C1 segment of cervical spinal cord (tissue), 14 donors: ENCODE data around the gene KLF14.
"Not testable (repeated sequence)": the region's sequence is repeated elsewhere in the genome, so short reads cannot be mapped to it uniquely, and the experiment has no call there.

ENCODE experiments used
- DNase-seq, 14 donors: peaks; one replicate each; lab custom pipeline; 2025; lab: John Stamatoyannopoulos, UW

The KLF14 gene

DNA sequence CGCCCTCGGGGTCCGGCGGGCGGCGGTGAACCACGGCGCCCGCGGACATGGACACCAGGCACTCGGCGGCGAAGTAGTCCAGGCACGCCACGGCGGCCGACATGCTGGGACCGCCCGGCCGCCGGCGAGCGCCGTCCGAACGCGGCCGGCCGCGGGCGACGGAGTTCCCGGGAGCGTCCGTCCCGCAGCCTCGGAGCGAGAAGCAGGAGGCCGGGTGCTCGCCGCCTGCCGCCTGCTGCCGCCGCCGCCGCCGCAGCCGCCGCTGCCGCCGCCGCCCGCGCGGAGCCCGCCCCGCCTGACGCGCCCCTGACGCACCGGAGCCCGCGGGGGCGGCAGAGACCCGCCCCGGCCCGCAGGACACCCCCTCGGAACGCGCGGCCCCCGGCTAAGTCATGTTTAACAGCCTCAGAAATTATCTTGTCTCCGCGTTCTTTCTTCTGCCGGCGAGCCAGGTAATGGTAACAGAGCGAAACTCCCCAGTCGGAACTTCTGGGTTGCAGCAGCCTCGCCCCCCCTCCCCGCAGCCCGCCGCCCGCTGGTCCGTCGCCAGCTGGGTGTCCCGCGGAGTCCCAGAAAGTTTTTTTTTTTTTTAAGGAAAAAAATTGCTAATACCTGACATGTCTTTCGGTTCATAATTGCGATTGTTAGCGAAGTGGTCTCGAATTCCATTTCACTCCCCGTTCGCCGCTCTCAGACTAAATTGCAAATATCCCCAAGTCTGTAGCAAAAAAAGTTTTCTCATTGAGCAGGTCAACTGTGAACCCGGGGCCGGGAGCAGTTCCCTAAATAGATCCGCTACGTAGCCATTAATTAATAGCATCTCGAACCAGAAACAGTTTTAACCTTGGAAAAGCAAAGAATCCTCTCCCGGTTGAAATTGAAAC lies at the start of gene KLF14:
KLF14 (minus strand) TSS at position 277 of the 884 bp plus-strand sequence; CDS start at position 103, 174 bp downstream.
- no peak for DNase-seq

DNA sequence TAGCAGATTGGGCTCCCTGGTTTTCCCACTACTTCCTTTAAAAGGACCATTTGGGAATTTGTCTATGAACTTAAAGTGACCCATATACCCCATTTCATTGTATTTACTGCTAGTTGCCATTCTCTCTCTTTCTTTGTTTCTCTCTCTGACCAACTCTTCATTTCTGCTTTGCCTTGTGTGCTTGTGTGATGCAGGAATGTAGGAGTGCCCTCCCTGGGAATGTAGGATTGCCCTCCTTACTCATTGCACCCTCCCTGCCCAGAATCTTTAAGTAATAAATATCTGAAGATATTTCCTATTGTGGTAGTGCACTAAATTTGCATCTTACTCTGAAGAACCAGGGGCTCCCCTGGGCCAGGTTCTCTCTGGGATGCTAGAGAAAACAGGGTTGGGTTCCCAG lies 47.3 kb upstream of the KLF14 start:
- DNase-seq: no peak

DNA sequence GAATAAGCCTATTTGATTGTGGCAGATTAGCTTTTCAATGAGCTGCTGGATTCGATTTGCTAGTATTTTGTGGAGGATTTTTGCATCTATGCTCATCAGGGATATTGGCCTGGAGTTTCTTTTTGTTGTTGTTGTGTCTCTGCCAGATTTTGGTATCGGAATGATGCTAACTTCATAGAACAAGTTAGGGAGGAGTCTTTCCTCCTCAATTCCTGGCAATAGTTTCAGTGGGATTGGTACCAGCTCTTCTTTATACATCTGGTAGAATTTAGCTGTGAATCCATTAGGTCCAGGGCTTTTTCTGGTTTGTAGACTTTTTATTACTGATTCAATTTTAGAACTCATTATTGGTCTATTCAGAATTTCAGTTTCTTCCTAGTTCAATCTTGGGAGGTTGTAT lies 43.4 kb upstream of the KLF14 start:
- DNase-seq: no peak

- not testable (repeated sequence) for DNase-seq
These were observed 38.4 kb upstream of the KLF14 start for GRCh38 chr7:130772456-130772855.

DNA sequence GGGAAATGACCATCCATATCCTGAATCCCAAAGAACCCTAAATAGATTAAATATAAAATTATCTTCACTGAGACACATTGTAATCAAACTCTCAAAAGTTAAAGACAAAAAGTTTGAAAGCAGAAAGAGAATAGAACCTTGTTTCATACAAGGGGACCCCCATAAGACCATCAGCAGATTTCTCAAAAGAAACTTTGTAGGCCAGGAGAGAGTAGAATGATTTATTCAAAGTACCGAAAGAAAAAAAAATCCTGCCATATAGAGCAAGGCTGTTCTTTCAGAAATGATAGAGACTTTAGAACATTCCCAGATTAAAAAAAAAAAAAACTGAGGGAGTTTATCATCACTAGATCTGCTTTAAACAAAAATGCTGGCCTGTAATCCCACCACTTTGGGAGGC lies 34.8 kb upstream of the KLF14 start:
- no peak for DNase-seq

- DNase-seq: not testable (repeated sequence)
These were observed 30.6 kb upstream of the KLF14 start for GRCh38 chr7:130764569-130764968.

- peak in 1 of 14 donors; percentile 3 for DNase-seq
These were observed 24.5 kb upstream of the KLF14 start for GRCh38 chr7:130758429-130759056.

DNA sequence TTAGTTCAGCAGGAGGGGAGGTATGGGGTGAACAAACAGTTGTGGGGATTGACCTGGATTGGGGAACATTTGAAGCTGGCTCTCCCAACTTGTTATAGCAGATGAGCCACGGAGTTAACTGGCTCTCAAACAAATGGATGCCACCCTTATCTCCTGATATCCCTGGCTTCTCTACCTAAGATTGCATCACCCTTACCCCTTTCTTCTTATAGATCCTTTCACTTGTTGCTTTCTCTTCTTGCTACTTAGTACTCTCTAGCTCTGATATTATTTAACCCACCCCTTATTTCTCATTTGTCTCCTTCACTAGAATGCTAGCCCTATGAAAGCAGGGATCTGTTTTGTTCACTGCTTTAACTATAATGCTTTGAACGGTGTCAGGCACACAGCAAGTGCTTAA lies 22.3 kb upstream of the KLF14 start:
- DNase-seq: no peak

GRCh38 chr7:130752424-130752823 lies 18.4 kb upstream of the KLF14 start:
- DNase-seq: no peak

- DNase-seq: no peak
These were observed 16.7 kb upstream of the KLF14 start for GRCh38 chr7:130750755-130751154.

- no peak for DNase-seq
These were observed 14.8 kb upstream of the KLF14 start for GRCh38 chr7:130748531-130749389.

DNA sequence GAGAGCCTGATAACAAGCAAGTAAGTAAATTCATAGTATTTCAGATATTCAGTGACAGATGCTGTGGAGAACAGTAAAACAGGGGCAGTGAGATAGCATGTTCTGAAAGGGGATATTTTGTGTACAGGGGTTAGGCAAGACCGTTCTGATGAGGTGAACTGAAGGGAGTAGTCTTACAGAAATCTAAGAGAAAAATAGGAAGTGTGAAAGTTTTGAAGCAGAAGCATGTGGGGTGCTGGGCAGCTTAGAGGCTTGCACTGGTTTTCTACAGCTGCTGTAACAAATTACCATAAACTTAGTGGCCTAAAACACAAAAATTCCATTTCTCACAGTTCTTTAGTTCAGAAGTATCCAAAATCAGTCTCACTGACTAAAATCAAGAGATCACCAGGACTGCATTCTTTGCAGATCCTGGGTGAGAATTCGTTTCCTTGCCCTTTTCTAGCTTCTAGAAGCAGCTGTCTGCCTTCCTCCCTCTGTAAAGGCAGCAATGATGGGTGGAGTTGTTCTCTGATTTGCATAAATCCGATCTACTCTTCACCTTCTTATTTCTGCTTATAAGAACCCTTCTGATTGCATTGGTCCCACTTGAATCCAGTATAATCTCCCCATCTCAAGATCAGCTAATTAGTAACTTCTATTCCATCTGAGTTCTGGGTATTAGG lies 7.5 kb upstream of the KLF14 start:
- DNase-seq: no peak

DNA sequence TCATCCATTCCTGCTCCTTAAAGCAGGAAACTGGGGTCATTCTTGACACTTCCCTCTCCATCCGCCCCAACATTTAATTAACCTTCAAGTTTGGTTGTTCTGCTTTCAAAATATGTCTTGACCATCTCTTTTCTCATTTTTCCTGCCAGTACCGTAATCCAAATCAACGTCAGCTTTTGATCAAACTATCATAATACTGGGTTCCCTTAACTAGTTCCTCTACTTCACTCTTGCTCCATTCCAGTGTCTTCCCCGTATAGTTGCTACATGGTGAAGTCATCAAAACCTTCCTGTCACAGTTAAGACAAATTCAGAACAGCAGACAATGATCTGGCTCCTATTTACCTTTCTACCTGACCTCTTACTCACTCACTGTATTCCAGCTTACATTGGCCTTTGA lies 6.6 kb upstream of the KLF14 start:
- no peak for DNase-seq

DNA sequence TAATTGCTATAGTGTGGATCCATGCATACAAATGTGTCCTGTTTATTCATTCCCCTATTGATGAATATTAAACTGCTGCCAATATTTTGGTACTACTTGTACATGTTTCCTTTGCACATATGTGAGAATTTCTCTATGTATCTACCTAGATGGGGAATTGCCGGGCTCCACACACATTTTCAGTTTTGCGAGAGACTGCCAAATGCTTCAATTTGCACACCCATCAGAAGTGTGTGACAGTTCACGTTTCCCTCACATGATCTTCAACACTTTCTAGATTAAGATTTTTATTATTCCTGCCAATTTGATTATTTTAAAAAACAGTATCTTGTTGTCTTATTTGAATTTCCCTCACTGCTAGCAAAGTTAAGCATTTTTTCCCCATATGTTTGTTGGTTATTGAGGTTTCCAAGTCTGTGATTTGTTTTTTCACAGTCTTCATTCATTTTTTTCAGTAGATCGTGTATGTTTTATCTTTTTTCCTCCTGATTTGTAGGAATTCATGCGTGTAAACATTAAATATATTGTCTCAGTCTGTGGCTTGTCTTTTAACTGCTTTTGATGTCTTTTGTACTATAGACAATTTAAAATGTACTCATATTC lies 2.4 kb upstream of the KLF14 start:
- DNase-seq: no peak

DNA sequence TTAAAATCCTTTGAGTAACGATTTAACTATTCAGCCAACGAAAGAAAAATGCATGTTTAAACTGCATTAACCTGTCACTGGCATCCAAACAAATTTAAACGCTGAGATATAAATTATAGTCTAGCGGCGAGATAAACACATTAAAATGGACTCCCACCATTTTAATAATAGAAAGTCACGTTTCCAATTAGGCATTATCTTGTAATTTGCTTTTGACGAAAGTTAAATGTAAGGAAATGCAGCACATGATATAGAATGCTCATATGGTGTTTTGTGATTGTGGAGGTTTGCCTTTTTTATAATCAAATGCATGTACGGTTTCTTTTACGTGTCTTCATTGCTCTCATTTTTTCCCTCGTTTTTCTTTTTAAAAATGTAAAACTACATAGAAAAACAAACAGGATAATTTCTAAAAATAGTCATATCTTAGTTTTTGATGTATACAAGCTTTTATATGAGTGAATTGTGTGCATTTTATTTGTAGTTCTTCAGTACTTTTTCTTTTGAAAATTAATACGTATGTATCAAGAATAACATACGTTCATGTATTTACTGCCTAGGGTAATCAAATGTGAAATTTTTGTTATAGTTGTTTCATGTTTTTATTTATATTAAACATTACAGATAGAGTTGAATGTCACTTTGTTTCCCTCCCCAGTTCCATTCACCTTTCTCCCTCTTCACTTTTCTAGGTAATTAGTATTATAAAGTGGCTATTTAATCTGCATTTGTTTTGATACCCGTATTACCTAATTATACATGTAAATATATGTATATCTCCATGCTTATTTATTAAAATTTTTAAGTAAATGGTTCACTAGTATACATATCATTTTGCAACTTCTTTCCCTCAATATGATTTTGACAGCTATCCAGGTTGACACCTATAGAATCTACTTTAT lies 1.1 kb upstream of the KLF14 start:
- DNase-seq: no peak

DNA sequence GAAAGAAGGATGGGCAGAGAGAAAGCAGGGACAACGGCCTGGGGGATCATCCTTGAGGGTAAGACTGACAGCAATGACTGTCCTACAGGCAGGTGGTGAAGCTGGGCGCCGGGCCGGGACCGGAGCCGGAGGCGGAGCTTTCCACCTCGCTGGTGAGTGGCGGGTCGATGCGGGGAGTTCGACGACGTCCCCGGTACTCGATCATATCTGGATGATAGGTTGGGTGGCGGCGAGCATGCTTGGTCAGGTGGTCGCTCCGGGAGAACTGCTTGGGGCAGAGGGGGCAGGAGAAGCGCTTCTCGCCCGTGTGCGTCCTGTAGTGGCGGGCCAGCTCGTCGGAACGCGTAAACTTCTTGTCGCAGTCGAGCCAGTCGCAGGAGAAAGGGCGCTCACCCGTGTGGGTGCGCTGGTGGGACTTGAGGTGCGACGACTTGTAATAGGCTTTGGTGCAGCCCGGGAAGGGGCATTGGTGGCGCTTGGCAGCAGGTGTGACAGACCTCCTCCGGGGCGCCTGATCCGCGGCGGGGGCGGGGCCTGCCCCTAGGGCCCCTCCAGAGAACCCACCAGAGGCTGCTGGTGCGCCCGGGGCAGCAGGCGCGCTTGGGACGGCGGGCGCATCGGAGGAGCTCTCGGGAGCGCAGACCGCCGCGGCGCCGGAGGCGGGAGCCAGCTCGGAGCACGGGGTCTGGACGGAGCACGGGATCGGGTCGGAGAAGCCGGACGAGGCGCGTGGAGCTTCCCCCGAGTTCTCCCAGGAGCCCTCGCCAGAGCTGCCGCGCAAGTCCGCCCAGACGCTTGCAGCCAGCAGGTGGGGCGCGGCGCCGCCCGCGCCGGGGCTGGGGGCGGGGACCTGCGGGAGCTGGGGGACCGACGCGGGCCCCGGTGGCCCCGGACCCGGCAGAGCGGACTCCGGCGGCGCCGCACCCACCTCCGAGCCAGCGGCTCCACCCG lies 752 bp downstream of the KLF14 start:
- DNase-seq: no peak

GRCh38 chr7:130723784-130724183 lies 10.2 kb downstream of the KLF14 start:
- no peak for DNase-seq

DNA sequence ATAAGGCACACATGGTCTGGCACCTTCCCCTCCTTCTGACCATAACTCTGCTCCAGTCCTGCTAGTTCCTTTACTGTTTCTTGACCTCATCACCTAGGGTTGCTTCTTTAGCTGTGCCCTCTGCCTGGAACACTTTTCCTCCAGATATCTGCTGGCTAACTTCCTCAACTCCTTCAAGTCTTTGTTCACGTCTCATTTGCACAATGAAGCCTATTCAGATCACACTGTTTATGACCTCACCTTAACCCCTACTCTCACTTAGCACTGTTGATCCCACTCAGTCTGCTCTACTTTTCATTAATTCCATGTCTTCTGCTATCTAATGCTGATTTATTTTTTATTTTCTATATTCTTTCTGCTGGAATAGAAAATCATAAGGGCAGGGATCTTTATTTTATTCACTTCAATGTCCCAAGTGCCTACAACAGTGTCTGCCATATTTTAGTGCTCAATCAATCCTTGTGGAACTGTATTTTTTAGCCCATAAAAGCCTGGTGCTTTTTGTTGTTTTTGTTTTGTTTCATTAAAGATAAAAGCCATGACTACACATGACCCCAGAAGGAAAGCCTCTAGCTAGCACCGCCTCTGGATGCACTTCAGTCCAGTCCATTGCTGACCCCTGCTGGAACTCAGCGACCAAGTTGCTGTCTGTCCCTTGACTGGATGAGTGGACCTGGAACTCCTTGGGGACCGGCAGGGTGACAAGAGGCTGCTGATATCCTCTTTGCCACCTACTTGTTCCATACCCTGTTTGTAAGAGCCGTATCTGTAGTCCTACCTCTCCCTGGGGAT lies 12.3 kb downstream of the KLF14 start:
- DNase-seq: peak in 11 of 14 donors; percentile 5 to 52 (median 24)
